BE2C (cell line): ENCODE measurements around the gene S1PR4.

ENCODE experiments used
- DNase-seq: peaks from one replicate; pipeline ENCODE4 v3.0.0-alpha.2; 2020
- H3K27me3 ChIP-seq: fragments of 250-450 bp; sonication (Bioruptor Pico); 2 replicates; pipeline ENCODE4 v1.5.1; 2020; ENCODE audit warnings: mild to moderate bottlenecking
- H3K36me3 ChIP-seq: fragments of 250-450 bp; sonication (Bioruptor Pico); 2 replicates; pipeline ENCODE4 v1.5.1; 2020; ENCODE audit warnings: mild to moderate bottlenecking
- H3K4me1 ChIP-seq: fragments of 250-450 bp; sonication (Bioruptor Pico); 2 replicates; pipeline ENCODE4 v1.5.1; 2020
- H3K4me3 ChIP-seq: 2 replicates; pipeline ENCODE4 v1.5.1; 2011; ENCODE audit warnings: low read depth, low read length
- H3K9me3 ChIP-seq: fragments of 250-450 bp; sonication (Bioruptor Pico); 2 replicates; pipeline ENCODE4 v1.5.1; 2020
- CTCF ChIP-seq: IDR thresholded peaks from 2 replicates; pipeline ENCODE4 v1.5.1; 2012; ENCODE audit warnings: mild to moderate bottlenecking, low read depth, low read length

The S1PR4 gene

DNA sequence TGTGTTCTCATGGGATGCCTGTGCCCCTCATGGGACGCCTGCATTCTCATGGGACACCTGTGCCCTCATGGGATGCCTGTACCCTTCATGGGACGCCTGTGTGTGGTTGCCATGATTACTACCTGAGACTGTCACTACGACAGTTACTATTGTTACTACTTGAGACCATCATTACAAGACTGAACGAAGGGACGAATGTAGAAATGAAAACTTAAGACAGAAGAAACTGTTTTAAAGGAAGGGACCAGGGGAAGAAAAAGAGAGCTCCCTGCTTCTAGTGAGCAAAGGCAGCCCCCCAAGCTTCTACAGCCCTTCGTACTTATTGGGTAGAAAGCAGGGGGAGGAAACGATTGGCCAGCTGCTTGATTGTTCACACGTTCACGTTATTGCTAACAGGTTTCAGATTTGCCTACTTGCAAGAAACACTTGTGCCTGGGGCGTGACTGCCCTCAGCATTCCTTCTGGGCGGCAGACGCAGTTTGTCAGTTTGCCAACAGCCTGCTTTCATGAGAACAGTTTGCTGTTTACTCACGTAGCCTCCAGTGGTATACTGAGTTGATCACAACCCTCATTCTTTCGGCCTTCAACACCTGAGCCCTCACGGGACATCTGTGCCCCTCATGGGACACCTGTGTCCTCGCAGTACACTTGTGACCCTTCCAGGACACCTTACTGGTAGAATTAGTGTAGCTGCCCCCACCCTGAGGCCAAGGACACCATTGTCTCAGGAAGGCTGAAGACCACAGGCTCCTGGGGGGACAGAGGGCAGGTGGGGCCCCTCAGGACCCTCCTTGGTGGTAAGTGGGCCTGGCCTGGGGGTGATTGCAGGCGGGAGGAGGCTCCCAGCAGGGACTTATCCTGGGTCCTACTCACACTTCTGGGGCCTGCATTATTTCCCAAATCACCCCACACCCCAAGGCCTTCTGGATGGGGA lies 2.5 kb upstream of the S1PR4 start:
- DNase-seq: no peak
- H3K36me3 ChIP-seq: no peaks in the 10 kb centered on the region

DNA sequence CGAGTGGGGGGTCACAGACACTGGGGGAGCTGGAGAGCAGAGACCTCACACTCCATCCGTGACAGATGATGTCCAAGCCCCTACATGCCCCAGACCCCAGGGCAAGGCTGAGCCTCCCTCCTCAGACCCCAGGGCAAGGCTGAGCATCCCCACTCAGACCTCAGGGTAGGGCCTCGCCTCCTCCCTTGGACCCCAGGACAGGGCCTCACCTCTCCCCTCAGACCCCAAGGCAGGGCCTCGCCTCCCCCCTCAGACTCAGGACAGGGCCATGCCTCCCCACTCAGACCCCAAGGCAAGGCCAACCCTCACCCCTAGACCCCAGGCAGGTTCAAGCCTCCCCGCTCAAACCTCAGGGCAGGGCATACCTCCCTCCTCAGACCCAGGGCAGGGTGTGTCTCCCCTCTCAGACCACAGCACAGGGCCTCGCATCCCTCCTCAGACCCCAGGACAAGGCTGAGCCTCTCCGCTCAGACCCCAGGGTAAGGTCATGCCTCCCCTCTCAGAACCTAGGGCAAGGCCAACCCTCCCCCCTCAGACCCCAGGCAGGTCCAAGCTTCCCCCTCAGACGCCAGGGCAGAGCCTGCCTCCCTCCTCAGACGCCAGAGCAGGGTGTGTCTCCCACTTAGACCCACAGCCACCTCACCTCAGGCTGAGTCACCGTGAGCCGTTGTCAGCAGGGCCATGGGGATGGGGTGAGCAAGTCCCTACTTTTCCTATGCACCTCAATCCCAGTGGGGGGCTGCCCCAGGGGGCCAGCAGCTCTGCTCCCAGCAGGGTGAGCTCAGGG lies 1.7 kb upstream of the S1PR4 start:
- DNase-seq: no peak
- TF ChIP-seq CTCF: no peak
- Histone ChIP-seq H3K9me3 (no peaks in the 10 kb centered on the region), H3K36me3 (no peaks in the 10 kb centered on the region), H3K4me3 (no peak overlapping the region), H3K27me3 (no peaks in the 10 kb centered on the region), H3K4me1 (no peaks in the 10 kb centered on the region)

More for the DNA sequence above, 2.5 kb upstream of the S1PR4 start:
- TF ChIP-seq CTCF: no peak
- no peaks in the 10 kb centered on the region for H3K4me1 ChIP-seq
- no peak overlapping the region for H3K4me3 ChIP-seq
- H3K27me3 ChIP-seq: no peaks in the 10 kb centered on the region
- H3K9me3 ChIP-seq: no peaks in the 10 kb centered on the region

DNA sequence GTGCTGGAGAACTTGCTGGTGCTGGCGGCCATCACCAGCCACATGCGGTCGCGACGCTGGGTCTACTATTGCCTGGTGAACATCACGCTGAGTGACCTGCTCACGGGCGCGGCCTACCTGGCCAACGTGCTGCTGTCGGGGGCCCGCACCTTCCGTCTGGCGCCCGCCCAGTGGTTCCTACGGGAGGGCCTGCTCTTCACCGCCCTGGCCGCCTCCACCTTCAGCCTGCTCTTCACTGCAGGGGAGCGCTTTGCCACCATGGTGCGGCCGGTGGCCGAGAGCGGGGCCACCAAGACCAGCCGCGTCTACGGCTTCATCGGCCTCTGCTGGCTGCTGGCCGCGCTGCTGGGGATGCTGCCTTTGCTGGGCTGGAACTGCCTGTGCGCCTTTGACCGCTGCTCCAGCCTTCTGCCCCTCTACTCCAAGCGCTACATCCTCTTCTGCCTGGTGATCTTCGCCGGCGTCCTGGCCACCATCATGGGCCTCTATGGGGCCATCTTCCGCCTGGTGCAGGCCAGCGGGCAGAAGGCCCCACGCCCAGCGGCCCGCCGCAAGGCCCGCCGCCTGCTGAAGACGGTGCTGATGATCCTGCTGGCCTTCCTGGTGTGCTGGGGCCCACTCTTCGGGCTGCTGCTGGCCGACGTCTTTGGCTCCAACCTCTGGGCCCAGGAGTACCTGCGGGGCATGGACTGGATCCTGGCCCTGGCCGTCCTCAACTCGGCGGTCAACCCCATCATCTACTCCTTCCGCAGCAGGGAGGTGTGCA lies 587 bp downstream of the S1PR4 start:
- TF ChIP-seq CTCF: no peak
- Histone ChIP-seq H3K9me3 (no peaks in the 10 kb centered on the region), H3K4me3 (no peak overlapping the region), H3K4me1 (no peaks in the 10 kb centered on the region), H3K27me3 (no peaks in the 10 kb centered on the region), H3K36me3 (no peaks in the 10 kb centered on the region)
- no peak for DNase-seq

DNA sequence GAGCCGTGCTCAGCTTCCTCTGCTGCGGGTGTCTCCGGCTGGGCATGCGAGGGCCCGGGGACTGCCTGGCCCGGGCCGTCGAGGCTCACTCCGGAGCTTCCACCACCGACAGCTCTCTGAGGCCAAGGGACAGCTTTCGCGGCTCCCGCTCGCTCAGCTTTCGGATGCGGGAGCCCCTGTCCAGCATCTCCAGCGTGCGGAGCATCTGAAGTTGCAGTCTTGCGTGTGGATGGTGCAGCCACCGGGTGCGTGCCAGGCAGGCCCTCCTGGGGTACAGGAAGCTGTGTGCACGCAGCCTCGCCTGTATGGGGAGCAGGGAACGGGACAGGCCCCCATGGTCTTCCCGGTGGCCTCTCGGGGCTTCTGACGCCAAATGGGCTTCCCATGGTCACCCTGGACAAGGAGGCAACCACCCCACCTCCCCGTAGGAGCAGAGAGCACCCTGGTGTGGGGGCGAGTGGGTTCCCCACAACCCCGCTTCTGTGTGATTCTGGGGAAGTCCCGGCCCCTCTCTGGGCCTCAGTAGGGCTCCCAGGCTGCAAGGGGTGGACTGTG lies 1.2 kb downstream of the S1PR4 start:
- no peaks in the 10 kb centered on the region for H3K27me3 ChIP-seq
- DNase-seq: no peak
- no peaks in the 10 kb centered on the region for H3K36me3 ChIP-seq
- H3K4me1 ChIP-seq: no peaks in the 10 kb centered on the region
- no peak for TF ChIP-seq CTCF
- no peaks in the 10 kb centered on the region for H3K9me3 ChIP-seq
- no peak overlapping the region for H3K4me3 ChIP-seq

- H3K36me3 ChIP-seq: peaks cover 5% of the 10 kb centered on the region; the same call in 1 of the 2 replicates
- H3K4me1 ChIP-seq: peaks cover 3% of the 10 kb centered on the region; the same call in 1 of the 2 replicates
- DNase-seq: no peak
- TF ChIP-seq CTCF: no peak
- no peaks in the 10 kb centered on the region for H3K9me3 ChIP-seq
- no peaks in the 10 kb centered on the region for H3K27me3 ChIP-seq
- no peak overlapping the region for H3K4me3 ChIP-seq
These were observed 5.4 kb downstream of the S1PR4 start for GRCh38 chr19:3183721-3184641.
